Measurements from ENCODE around the gene MGMT. TPM values are rescaled to one million over a fixed set of nuclear protein-coding genes. Genes with fewer than 3 reads are reported as not detected.

The MGMT gene
- total RNA-seq, 2 donors from 2014 or later, result 41.1 to 50.4 TPM

DNA sequence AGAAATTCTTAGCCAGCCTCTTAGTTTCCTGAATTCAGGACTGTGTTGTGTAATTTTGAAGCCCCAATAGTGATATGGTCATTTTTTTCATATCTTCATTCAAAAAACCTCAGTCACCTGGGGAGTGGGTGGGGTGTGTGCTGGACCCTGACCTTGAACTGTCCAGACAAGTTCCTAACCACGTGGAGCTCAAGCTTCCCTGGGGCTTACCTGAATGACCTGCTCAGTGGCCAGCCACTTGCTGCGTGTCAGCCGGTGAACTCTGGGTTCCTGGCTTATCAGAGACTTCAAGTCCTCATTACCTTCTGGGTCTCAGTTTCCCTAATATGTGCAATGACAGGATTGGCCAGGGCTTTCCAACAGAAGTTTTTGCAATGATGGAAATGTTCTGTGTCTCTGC lies 27.1 kb downstream of the MGMT start:
- H3K36me3 ChIP-seq, result no peaks in the 10 kb centered on the region
- H3K9me3 ChIP-seq, result no peaks in the 10 kb centered on the region
- no peaks in the 10 kb centered on the region for H3K4me1 ChIP-seq (replicated peaks)
- no peaks in the 10 kb centered on the region for H3K27me3 ChIP-seq (replicated peaks; ENCODE audit: insufficient read depth)
- TF ChIP-seq POLR2AphosphoS5 (IDR thresholded peaks at IDR 0.05) (no peak), CTCF (IDR thresholded peaks at IDR 0.05) (no peak), POLR2A (IDR thresholded peaks at IDR 0.05) (no peak)
- 88% methylated on average over 3 of the region's 3 CpGs for WGBS
- intact Hi-C loops (cut with DNase I), result no loop called here
- H3K4me3 ChIP-seq, result no peak overlapping the region
- no peak for DNase-seq (ENCODE audit: low spot score)
- no peak overlapping the region for H3K27ac ChIP-seq

GRCh38 chr10:129494740-129495139 lies 27.7 kb downstream of the MGMT start:
- Histone ChIP-seq H3K4me1 (replicated peaks) (no peaks in the 10 kb centered on the region), H3K4me3 (no peak overlapping the region), H3K27me3 (replicated peaks; ENCODE audit: insufficient read depth) (no peaks in the 10 kb centered on the region), H3K36me3 (no peaks in the 10 kb centered on the region), H3K27ac (no peak overlapping the region), H3K9me3 (no peaks in the 10 kb centered on the region)
- WGBS, result 51% methylated on average over 5 of the region's 5 CpGs
- no peak for DNase-seq (ENCODE audit: low spot score)
- TF ChIP-seq CTCF (IDR thresholded peaks at IDR 0.05), result no peak
- TF ChIP-seq POLR2A (IDR thresholded peaks at IDR 0.05), result no peak
- no peak for TF ChIP-seq POLR2AphosphoS5 (IDR thresholded peaks at IDR 0.05)
- intact Hi-C loops (cut with DNase I), result no loop called here

DNA sequence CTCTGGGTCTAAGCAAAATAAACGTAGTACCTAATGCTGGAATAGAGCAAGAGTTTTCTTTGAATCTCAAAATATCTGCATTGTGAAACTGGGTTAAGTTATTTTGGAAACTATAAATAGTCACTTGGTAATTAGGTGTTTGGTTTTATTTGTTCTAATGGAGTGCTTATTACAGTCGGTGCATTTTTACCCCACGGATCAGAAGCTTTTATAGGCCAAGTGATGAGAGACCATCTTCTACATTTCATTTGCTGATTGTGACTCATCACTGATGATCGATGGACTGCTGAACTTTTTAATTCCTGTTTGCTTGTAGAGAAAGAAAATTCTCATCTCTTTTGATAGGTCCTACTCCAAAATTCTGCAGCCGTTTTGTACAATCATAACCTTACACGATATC lies 28.2 kb downstream of the MGMT start:
- Histone ChIP-seq H3K9me3 (no peaks in the 10 kb centered on the region), H3K27ac (no peak overlapping the region), H3K4me1 (replicated peaks) (no peaks in the 10 kb centered on the region), H3K4me3 (no peak overlapping the region), H3K36me3 (no peaks in the 10 kb centered on the region), H3K27me3 (replicated peaks; ENCODE audit: insufficient read depth) (no peaks in the 10 kb centered on the region)
- WGBS, result 79% methylated on average over 6 of the region's 6 CpGs
- TF ChIP-seq CTCF (IDR thresholded peaks at IDR 0.05) (no peak), POLR2A (IDR thresholded peaks at IDR 0.05) (no peak), POLR2AphosphoS5 (IDR thresholded peaks at IDR 0.05) (no peak)
- intact Hi-C loops (cut with DNase I), result no loop called here
- DNase-seq (ENCODE audit: low spot score), result no peak

GRCh38 chr10:129495698-129496097 lies 28.7 kb downstream of the MGMT start:
- no peak overlapping the region for H3K27ac ChIP-seq
- DNase-seq (ENCODE audit: low spot score), result no peak
- 86% methylated on average over 8 of the region's 8 CpGs for WGBS
- intact Hi-C loops (cut with DNase I), result no loop called here
- no peaks in the 10 kb centered on the region for H3K9me3 ChIP-seq
- TF ChIP-seq CTCF (IDR thresholded peaks at IDR 0.05), result no peak
- no peak for TF ChIP-seq POLR2A (IDR thresholded peaks at IDR 0.05)
- no peaks in the 10 kb centered on the region for H3K36me3 ChIP-seq
- H3K27me3 ChIP-seq (replicated peaks; ENCODE audit: insufficient read depth), result no peaks in the 10 kb centered on the region
- no peaks in the 10 kb centered on the region for H3K4me1 ChIP-seq (replicated peaks)
- no peak overlapping the region for H3K4me3 ChIP-seq

DNA sequence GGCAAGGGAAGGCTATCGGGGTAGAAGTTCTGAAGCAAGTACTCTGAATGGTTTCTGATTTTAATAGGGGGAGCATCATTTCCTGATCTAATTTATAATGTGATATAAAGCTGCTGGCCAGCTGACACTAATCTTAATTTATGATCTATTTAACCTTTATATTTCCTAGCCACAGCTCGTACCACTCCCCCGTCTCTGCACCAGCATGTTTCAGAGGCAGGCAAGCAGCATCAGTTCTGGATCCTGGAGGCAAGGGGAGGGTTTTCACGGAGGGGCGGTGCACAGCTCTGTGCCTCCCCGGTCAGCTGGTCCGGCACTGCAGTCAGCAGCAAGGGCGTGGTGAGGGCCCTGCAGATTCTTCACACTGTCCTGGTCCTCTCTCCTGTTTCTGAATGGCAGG lies 30.0 kb downstream of the MGMT start:
- no peaks in the 10 kb centered on the region for H3K4me1 ChIP-seq (replicated peaks)
- WGBS, result 73% methylated on average over 8 of the region's 8 CpGs
- no peaks in the 10 kb centered on the region for H3K36me3 ChIP-seq
- no peaks in the 10 kb centered on the region for H3K9me3 ChIP-seq
- intact Hi-C loops (cut with DNase I), result no loop called here
- no peaks in the 10 kb centered on the region for H3K27me3 ChIP-seq (replicated peaks; ENCODE audit: insufficient read depth)
- H3K27ac ChIP-seq, result no peak overlapping the region
- TF ChIP-seq POLR2AphosphoS5 (IDR thresholded peaks at IDR 0.05) (no peak), CTCF (IDR thresholded peaks at IDR 0.05) (no peak), POLR2A (IDR thresholded peaks at IDR 0.05) (no peak)
- H3K4me3 ChIP-seq, result no peak overlapping the region
- no peak for DNase-seq (ENCODE audit: low spot score)
